Stimulated activated CD8-positive, alpha-beta memory T cell treated with anti-CD3 and anti-CD28 coated beads, Interleukin-2, amount 100 ng/mL, for 48 hours (primary cell): Measurements from ENCODE around the gene NOP16.

Source experiments
- DNase-seq, 2 donors: peaks; one replicate each; pipeline ENCODE4 v3.0.0-alpha.2; 2020; ENCODE audit warnings: low read depth in 2 of 2

Gene NOP16

DNA sequence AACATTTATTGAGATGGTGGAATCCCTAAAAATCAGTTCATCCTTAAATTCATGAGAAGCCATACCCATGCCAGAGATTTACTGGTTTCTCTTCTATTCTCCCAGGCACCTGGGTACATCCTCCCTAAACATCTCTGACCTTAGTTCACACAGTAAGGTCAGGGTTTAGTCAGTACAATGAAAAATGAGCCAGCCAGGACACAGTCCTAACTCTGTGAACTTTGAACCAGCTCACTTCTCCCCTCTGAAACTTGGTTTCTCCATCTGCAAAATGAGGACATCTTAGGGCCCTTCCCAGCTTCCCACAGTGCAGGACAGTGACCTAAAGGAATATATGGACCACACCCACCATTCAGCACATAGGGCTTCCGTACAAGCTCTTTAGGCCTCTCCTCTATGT, 1.9 kb downstream of the NOP16 start:
- no peak for DNase-seq

GRCh38 chr5:176384991-176385390, 3.4 kb downstream of the NOP16 start:
- no peak for DNase-seq

DNA sequence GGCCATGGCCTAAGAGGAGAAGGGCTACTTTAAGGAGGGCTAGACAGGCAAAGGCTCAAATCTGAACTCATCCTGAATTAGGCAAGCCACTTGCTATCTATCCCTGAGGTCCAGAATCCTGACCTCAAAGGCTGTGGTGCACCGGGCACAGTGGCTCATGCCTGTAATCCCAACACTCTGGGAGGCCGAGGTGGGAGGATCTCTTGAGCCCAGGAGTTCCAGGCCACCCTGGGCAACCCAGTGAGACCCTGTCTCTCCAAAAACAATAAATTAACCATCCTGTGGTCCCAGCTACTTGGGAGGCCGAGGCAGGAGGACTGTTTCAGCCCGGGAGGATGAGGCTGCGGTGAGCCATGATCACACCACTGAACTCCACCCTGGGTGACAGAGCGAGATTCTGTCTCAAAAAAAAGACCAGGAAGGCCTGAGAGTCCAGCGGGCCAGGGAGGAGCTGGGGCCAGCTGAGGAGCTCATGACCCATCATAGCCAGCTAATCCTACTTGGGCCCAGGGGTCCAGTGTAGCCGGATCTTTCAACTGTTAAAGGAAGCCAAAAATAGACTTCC, 4.0 kb downstream of the NOP16 start:
- no peak for DNase-seq

DNA sequence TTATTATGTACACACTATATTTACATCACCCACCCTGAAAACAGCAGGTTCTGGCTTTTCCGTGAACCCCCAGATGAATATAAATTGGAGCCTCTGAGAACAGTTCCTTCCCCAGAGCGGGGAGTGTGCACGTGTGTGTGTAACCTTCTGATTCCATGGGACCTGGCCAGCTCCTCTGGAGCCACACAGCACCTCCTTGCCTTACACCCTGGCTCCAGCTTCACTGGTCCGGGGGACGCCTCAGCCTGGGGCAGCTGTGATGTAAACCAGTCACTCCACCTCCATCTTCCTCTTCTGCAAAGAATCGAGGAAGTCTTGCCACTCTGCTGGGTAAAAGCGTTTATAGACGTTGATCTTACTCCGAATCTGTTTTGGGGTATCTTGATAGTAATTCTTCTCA, 4.4 kb downstream of the NOP16 start:
- DNase-seq = no peak

DNA sequence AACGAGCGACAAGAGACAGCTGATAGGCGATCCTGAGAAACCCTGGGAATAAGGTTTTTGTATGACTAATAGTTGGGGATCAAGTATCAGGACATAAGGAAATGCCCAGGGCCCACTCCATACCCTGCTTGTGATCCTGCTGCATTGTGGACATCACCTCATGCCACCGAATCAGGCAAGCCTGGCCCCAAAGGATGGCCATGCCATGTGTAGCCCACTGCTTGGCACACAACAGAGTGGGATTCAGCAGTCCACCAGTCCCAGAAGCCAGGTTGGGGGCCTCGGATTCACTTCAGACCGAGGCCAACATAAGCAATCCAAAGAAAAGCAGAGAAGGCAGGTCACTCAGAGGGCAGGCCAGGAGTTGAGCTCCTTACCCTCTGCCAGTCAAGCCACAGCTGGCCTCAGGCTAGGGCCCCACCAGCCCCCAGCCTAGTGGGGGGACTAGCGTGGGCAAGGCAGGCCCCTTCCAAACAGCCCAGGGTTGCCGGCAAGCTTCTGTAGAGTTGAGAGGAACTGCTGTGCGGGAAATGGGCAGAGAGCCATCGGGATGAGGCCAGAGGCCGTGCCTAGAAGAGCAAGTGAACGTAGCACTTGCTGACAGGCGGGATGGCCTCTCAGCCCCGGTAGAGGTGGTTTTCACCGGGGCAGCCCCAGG, 5.0 kb downstream of the NOP16 start:
- DNase-seq = no peak

GRCh38 chr5:176382721-176383120, 5.7 kb downstream of the NOP16 start:
- no peak for DNase-seq

GRCh38 chr5:176381979-176382378, 6.4 kb downstream of the NOP16 start:
- no peak for DNase-seq

DNA sequence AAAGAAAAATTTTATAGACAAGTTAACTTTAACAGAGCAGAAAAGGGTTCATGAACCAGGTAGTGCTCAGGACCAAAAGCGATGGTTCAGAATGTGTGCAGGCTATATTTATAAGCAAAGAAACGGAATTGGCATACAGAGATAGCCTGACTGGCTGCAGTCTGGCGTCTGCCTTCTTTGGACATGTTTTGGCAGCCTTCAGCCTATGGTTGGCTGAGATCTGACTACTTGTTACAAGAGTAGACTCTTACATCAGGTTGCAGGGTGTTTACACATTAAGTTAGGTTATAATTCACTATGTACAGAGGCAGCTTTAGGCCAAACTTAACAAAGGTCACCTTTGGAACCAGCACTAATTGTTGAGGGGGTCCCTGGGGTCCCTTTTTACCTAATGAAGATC, 7.0 kb downstream of the NOP16 start:
- DNase-seq = no peak

GRCh38 chr5:176379881-176380280, 8.5 kb downstream of the NOP16 start:
- DNase-seq = no peak

GRCh38 chr5:176373100-176373818, 15.1 kb downstream of the NOP16 start:
- DNase-seq = no peak

- no peak for DNase-seq
Measured at GRCh38 chr5:176371621-176372539, 16.5 kb downstream of the NOP16 start.

- DNase-seq = no peak
Measured at GRCh38 chr5:176369934-176370711, 18.3 kb downstream of the NOP16 start.

DNA sequence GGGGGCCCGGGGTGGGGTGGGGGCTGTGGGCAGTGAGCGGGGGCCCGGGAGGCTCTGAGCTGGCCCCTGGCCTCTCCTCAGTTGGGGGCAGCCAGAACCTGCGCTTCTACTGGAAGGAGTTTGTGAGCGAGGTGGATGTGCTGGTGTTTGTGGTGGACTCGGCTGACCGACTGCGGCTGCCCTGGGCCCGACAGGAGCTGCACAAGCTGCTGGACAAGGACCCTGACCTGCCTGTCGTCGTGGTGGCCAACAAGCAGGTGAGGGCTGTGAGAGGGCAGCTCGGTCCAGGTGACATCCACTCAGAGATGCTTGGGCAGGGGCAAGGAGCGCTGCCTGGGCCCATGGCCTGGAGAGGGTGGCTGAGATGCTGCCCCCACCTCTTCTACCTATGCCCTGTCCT, 19.7 kb downstream of the NOP16 start:
- DNase-seq = no peak

DNA sequence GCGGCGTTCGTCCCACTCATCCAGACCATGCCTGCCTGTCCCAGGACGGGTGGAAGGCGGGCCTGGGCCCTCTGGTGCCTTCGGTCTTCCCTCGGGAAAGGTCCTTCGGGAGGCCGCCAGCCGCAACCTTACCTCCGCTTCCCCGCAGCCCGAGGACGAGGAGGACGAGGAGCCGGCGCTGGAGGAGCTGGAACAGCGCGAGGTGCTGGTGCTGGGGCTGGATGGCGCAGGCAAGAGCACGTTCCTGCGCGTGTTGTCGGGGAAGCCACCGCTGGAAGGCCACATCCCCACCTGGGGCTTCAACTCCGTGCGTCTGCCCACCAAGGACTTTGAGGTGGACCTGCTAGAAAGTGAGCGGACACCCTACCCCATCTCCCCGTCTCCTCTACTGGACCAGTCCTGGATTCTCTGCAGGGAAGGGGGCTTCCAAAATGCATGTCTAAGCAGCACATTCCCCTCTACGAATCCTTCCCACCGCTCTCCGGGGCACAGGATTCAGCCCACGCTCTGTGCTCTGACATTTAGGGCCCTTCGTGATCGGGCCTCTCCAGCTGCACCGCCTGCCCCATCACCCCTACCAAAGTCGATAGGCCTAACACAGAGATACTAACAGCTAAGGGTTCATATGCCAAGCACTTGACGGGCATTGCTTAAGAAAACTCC, 22.0 kb downstream of the NOP16 start:
- DNase-seq = no peak

DNA sequence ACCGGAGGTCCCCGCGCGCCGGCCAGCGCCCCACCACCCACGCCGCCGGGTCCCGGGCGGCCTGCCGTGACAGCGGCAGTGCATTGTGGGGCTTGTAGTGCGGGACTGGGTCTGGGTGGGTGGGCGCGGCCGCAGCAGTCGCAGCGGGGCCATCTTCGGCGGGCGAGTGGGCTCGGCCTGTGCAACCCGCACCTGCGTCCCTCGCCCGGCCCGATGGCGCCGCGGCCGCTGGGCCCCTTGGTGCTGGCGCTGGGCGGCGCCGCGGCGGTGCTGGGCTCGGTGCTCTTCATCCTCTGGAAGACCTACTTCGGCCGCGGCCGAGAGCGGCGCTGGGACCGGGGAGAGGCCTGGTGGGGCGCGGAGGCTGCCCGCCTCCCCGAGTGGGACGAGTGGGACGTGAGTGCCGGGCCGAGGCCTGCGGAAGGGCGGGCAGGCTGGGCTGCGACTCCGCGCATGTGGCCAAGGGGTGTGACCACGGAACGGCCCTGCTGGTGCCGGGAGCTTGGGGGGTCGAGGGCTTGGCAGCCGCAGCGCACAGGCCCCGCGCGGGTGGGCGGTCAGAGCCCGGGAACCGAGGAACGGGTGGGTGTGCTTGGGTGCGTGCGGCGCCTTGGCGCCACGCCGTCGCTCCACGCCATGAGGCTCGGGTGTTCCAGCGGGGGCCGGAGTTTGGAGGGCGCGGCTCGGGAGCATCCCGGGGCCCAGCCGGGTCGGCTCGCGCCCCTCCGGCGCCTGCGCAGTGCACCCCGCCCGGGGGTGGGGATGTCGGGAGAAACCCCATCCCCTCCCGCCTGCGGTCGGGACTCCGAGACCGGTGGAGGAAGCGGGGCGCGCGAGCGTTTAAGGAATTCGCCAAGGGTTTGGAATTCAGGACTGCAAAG, 22.8 kb downstream of the NOP16 start, which contains the start of gene ARL10:
ARL10 (plus strand) TSS at position 137 of the 881 bp plus-strand sequence; CDS start at position 214, 77 bp downstream.
- DNase-seq = peak; percentile 55 to 64

DNA sequence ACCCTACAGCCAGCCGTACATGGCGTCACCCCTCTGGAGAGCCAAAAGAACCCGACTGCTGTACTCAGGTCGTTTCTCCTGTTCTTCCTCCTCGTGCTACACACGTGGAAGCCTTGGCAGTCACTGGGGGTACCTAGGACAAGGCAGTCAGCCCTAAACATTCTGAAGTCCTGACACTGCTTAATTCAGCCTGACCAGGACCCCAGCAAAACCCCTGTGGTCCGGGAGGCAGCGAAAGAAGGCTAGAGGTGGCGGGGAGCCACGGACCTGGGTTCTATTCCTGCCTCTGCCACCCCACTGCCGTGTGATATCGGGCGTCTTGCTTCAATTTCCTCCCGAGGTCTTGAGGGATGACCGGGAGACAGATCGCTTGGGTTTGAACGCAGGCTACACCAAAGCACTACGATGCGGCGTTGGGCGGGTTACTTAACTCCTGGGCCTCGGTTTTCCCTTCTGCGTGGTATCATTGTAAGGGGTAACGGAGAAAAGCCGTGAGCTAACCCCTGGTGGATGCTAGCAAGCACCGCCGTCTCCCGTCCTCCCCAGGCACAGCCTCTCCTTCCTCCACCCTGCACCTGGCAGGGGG, 23.5 kb downstream of the NOP16 start:
- no peak for DNase-seq

DNA sequence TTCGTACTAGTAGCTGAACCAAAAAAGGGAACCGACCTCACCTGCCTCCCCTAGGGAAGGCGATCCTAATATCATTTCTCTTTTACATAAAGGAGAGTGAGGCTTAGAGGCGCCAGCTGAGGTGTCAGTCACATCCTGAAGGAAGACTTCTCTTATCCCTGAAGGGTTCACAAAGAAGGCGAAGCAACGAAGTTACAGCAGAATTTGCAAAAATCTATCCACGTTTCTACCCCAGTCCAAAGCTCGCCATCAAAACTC, 26.2 kb downstream of the NOP16 start:
- no peak for DNase-seq

DNA sequence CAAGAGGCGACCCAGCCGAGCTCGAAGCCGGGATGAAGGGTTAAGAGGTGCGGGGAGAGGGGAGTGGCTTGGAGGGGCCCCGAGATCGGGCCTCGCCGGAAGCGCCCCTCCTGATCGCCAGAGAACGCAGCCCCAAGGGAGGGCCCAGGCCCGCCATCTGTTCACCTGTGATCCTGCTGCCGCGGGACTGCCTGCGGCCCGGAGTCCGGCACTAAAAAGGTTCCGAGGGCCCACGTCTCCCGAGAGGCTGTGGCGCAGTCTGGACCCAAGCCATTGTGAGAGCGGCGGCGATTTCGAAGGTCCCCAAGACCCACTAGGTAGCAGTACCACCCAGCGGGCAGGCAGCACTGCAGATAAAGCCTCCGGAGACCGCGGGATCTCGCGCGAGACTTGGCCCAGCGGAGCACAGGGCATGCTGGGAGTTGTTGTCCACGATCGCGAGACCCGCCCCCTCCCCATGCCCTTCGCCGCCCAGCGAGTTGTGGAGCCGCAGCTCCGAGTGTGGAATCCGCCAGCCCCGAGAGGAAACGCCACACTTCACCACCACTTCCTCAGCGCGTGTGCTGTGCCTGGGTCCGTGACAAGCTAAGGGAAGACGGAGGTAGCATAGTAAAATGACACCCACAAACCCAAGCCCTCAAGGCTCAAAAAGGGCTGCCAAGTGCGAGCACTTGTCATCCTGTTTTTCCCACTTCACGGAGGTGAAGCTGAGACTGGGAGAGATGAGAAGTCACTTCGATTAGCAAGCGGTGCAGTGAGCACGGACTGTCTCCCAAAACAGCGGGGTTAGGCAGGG, 26.8 kb downstream of the NOP16 start, which contains the start of gene KIAA1191:
KIAA1191 (minus strand) TSS at position 328 of the 796 bp plus-strand sequence. CDS start 2,256 bp downstream, outside the sequence.
- peak; percentile 89 to 92 for DNase-seq
